NCI-H2196 (cell line): ENCODE data around the gene STMN3.

ENCODE experiments used
- DNase-seq: peaks from one replicate; lab custom pipeline; 2025; ENCODE audit not compliant: unreplicated experiment; lab: John Stamatoyannopoulos, UW

The STMN3 gene

GRCh38 chr20:63591147-63591533, 62.1 kb downstream of the STMN3 start:
- no peak for DNase-seq

DNA sequence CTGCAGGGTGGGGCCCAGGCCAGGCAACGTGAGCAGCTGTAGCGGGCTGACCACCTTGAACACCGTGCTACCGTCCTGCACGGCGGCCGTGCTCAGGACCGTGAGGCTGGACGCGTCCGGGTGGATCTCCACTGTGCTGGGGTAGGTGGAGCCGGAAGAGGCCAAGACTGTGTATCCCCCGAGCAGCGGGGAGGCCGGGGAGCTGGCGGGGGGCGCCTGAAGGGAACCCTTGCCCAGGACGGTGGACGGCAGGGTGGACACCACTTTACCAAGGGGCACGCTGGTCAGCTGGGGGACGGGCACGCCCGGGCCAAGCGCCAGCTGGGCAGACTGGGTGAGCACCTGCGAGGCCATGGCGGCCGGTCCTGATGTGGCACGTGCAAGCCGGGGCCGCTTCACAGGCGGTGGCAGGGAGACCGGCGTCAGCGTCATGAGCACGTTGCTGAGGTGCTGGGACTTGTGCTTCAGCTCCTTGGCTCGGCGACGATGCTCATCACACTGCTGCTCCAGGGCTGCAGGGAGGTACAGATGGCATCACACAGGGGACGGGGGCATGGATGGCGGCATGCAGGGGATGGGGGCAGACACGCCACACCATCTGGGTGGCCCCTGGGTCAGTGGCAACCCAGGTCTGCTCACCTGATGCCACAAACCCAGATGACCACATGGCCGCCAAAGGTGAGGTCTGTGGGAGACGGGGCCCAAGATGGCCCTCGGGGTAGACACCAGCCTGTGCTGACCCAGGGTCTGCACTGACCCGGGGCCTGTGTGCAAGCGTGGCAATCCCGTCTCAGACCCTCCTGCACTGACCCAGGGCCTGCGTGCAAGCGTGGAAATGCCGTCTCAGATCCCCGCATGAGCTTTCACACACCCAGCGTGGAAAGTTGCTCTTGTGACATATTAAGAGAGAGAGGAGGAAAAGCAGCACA, 62.7 kb downstream of the STMN3 start:
- DNase-seq: no peak
